ENCODE results near the gene RPS27. TPM values are rescaled to one million over a fixed set of nuclear protein-coding genes. Genes with fewer than 3 reads are reported as not detected.

The RPS27 gene
- total RNA-seq, 1 donor from 2014 or later, result 3,463 TPM

- DNase-seq (peak; percentile 61), ATAC-seq (ENCODE audit: low read depth) (peak; percentile 32)
- TF ChIP-seq CTCF (IDR thresholded peaks at IDR 0.05), result no peak
- H3K27ac Mint-ChIP-seq, result peak overlapping the region; percentile 96
- H3K36me3 Mint-ChIP-seq (ENCODE audit: low read depth), result peaks cover 78% of the 10 kb centered on the region
- intact Hi-C loops (cut with micrococcal nuclease), result loop anchor here (1.0 to 2.0 kb wide), 8 partner anchors 10 to 315 kb away; partner anchors contain the start of genes CREB3L4, DENND4B, HAX1 and JTB
- no peaks in the 10 kb centered on the region for H3K9me3 Mint-ChIP-seq
- H3K27me3 Mint-ChIP-seq, result no peaks in the 10 kb centered on the region
- ChIA-PET CTCF (interaction anchor here (1.8 to 2.9 kb wide), 3 partner anchors 9 to 136 kb away, joined by 6 to 14 read pairs (median 8); partner anchors contain the start of genes CREB3L4 and RAB13), POLR2A (interaction anchor here (0.6 to 8.3 kb wide), 14 partner anchors 9 to 324 kb away, joined by 3 to 234 read pairs (median 10); partner anchors contain the start of genes CHTOP, CREB3L4, DENND4B and GATAD2B)
- peaks cover 75% of the 10 kb centered on the region for H3K4me1 Mint-ChIP-seq
- H3K4me3 Mint-ChIP-seq, result peak overlapping the region; percentile 96
Observed at GRCh38 chr1:153957744-153958110, 32.8 kb upstream of the RPS27 start.

GRCh38 chr1:153958111-153958960, 32.2 kb upstream of the RPS27 start, which contains the start of gene CRTC2:
TSS of gene CRTC2 (minus strand) at chr1:153958612. CDS start at chr1:153958497, 115 bp downstream.
- POLR2A ChIA-PET, result interaction anchor here (0.6 to 8.3 kb wide), 19 partner anchors 9 to 336 kb away, joined by 3 to 234 read pairs (median 7); partner anchors contain the start of genes CHTOP, CREB3L4, DENND4B and GATAD2B

GRCh38 chr1:153958961-153959260, 31.7 kb upstream of the RPS27 start:
- Mint-ChIP-seq H3K4me3 (peak overlapping the region; percentile 96), H3K36me3 (ENCODE audit: low read depth) (peaks cover 79% of the 10 kb centered on the region), H3K4me1 (peaks cover 78% of the 10 kb centered on the region), H3K27ac (peak overlapping the region; percentile 96), H3K9me3 (no peaks in the 10 kb centered on the region), H3K27me3 (no peaks in the 10 kb centered on the region)
- ChIA-PET POLR2A (interaction anchor here (0.7 to 8.3 kb wide), 14 partner anchors 8 to 325 kb away, joined by 3 to 234 read pairs (median 10); partner anchors contain the start of genes CHTOP, CREB3L4, DENND4B and GATAD2B), CTCF (interaction anchor here (1.0 to 2.9 kb wide), 2 partner anchors 8 to 19 kb away, joined by 4 to 14 read pairs; partner anchors contain the start of genes CREB3L4 and JTB)
- intact Hi-C loops (cut with micrococcal nuclease), result loop anchor here (1.0 to 2.0 kb wide), 8 partner anchors 8 to 314 kb away; partner anchors contain the start of genes CREB3L4, DENND4B, HAX1 and JTB
- TF ChIP-seq CTCF (IDR thresholded peaks at IDR 0.05), result no peak
- ATAC-seq (ENCODE audit: low read depth), result no peak
- DNase-seq, result no peak

More at GRCh38 chr1:153958111-153958960, 32.2 kb upstream of the RPS27 start, which contains the start of gene CRTC2:
- no peaks in the 10 kb centered on the region for H3K9me3 Mint-ChIP-seq
- DNase-seq (peak; percentile 92), ATAC-seq (ENCODE audit: low read depth) (peak; percentile 83)
- peaks cover 79% of the 10 kb centered on the region for H3K36me3 Mint-ChIP-seq (ENCODE audit: low read depth)
- H3K27ac Mint-ChIP-seq, result peak within 1 kb of the TSS; percentile 96
- intact Hi-C loops (cut with micrococcal nuclease), result loop anchor here (1.0 to 2.0 kb wide), 8 partner anchors 9 to 314 kb away; partner anchors contain the start of genes CREB3L4, DENND4B, HAX1 and JTB
- H3K4me3 Mint-ChIP-seq, result peak within 1 kb of the TSS; percentile 96
- TF ChIP-seq CTCF (IDR thresholded peaks at IDR 0.05), result no peak
- peaks cover 77% of the 10 kb centered on the region for H3K4me1 Mint-ChIP-seq
- H3K27me3 Mint-ChIP-seq, result no peaks in the 10 kb centered on the region
- CTCF ChIA-PET, result interaction anchor here (1.0 to 2.9 kb wide), 4 partner anchors 9 to 137 kb away, joined by 4 to 14 read pairs (median 7); partner anchors contain the start of genes CREB3L4, JTB and RAB13

GRCh38 chr1:153959454-153959853, 31.1 kb upstream of the RPS27 start:
- ChIA-PET CTCF (no interaction called here), POLR2A (interaction anchor here (1.5 to 8.3 kb wide), 8 partner anchors 8 to 232 kb away, joined by 4 to 234 read pairs (median 35); partner anchors contain the start of genes CREB3L4, DENND4B, GATAD2B and INTS3)
- TF ChIP-seq CTCF (IDR thresholded peaks at IDR 0.05), result no peak
- Mint-ChIP-seq H3K9me3 (no peaks in the 10 kb centered on the region), H3K27ac (peak overlapping the region; percentile 74), H3K4me1 (peaks cover 77% of the 10 kb centered on the region), H3K4me3 (no peak overlapping the region), H3K36me3 (ENCODE audit: low read depth) (peaks cover 74% of the 10 kb centered on the region), H3K27me3 (no peaks in the 10 kb centered on the region)
- intact Hi-C loops (cut with micrococcal nuclease), result loop anchor here (2.0 kb wide), 1 partner anchor 313 kb away; the partner anchor contains the start of gene HAX1
- no peak for ATAC-seq (ENCODE audit: low read depth)
- DNase-seq, result no peak

Data from activated B cell treated with CpG ODN at 0.5 μM for 24 hours (primary cell).